ENCODE results near the gene LAMTOR4.
A peak's percentile ranks its signal among the peaks of the same experiment; 100 is the strongest.

LAMTOR4 gene

GRCh38 chr7:100157334-100158228, 8.9 kb downstream of the LAMTOR4 start:
- H3K9me3 ChIP-seq (ENCODE audit: control insufficient read depth, low read depth, low read length) = no peaks in the 10 kb centered on the region
- peak overlapping the region; percentile 69 for H3K9ac ChIP-seq (ENCODE audit: low read length)
- H3K4me1 ChIP-seq (ENCODE audit: control insufficient read depth, low read depth, low read length) = peaks cover 4% of the 10 kb centered on the region
- peaks cover 24% of the 10 kb centered on the region for H3K36me3 ChIP-seq (ENCODE audit: control insufficient read depth, low read depth, low read length)
- H3K27ac ChIP-seq (ENCODE audit: low read length) = no peak overlapping the region
- H3K27me3 ChIP-seq (ENCODE audit: control insufficient read depth, insufficient read depth, low read length) = no peaks in the 10 kb centered on the region
- H3K4me3 ChIP-seq (ENCODE audit: low read length) = peak overlapping the region; percentile 82

DNA sequence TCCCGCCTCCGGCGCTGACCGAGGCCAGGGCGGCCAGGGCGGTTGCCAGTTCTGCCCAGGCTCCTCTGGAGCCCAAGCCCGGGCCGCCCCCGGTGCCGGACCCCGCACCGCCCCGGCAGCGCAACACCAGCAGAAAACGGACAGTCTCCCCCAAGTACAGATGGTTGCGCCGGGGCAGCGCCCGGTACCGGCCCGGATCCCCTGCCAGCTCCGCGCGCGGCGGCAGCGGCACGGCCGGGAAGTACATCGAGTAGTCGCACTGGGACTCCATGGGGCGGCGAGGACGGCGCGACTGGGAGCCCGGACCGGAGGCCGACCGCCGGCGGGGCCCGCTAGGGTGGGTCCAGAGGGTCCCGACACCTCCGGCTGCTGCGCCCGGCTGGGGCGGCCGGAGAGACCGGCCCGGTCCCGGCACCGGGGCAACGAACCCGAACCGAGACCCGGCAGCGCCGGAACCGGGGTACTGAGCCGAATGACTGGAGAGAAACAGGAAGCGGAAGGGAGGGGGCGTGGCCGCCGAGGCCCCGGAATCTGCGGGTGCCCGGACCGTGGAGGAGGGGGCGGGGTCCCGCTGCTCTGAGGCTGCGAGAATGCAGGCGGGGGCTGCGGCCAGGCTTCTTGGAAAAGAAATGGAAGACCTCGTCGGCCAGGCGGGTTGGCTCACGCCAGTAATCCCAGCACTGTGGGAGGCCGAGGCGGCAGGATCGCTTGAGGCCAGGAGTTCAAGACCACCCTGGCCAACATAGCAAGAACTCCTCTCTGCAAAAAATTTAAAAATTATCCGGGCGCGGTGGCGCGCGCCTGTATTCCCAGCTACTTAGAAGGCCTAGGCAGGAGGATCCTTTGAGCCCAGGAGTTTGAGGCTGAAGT, 9.7 kb downstream of the LAMTOR4 start, which contains the start of gene TRAPPC14:
Gene TRAPPC14, minus strand, starts transcription at position 495 of the 870 bp plus-strand sequence. Its CDS starts 224 bp downstream, at position 271.
- H3K4me3 ChIP-seq (ENCODE audit: low read length) = peak within 1 kb of the TSS; percentile 82
- H3K4me1 ChIP-seq (ENCODE audit: control insufficient read depth, low read depth, low read length) = peaks cover 4% of the 10 kb centered on the region
- no peaks in the 10 kb centered on the region for H3K27me3 ChIP-seq (ENCODE audit: control insufficient read depth, insufficient read depth, low read length)
- peak within 1 kb of the TSS; percentile 69 for H3K9ac ChIP-seq (ENCODE audit: low read length)
- no peaks in the 10 kb centered on the region for H3K9me3 ChIP-seq (ENCODE audit: control insufficient read depth, low read depth, low read length)
- peaks cover 24% of the 10 kb centered on the region for H3K36me3 ChIP-seq (ENCODE audit: control insufficient read depth, low read depth, low read length)
- no peak within 1 kb of the TSS for H3K27ac ChIP-seq (ENCODE audit: low read length)

DNA sequence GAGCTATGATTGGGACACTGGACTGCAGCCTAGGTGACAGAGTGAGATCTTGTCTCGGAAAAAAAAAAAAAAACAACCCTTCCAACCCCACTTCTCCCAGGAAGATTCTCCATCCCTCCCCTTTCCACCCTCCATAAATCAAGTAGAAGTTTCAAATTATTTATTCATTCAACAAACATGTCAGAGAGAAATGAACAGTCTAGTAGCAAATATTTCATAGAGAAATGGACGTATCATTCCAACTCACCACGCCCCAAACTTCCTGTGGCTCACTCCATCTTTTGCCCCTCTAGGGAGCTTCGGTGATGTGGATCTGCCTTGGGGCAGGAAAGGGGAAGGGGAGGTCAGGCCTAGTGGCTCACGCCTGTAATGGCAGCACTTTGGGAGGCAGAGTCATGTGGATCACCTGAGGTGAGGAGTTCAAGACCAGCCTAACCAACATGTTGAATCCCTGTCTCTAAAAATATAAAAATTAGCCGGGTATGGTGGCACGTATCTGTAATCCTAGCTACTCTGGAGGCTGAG, 10.4 kb downstream of the LAMTOR4 start:
- Histone ChIP-seq H3K36me3 (ENCODE audit: control insufficient read depth, low read depth, low read length) (peaks cover 17% of the 10 kb centered on the region), H3K27ac (ENCODE audit: low read length) (no peak overlapping the region), H3K9me3 (ENCODE audit: control insufficient read depth, low read depth, low read length) (no peaks in the 10 kb centered on the region), H3K27me3 (ENCODE audit: control insufficient read depth, insufficient read depth, low read length) (no peaks in the 10 kb centered on the region), H3K4me3 (ENCODE audit: low read length) (peak overlapping the region; percentile 82), H3K9ac (ENCODE audit: low read length) (peak overlapping the region; percentile 69), H3K4me1 (ENCODE audit: control insufficient read depth, low read depth, low read length) (peaks cover 4% of the 10 kb centered on the region)

DNA sequence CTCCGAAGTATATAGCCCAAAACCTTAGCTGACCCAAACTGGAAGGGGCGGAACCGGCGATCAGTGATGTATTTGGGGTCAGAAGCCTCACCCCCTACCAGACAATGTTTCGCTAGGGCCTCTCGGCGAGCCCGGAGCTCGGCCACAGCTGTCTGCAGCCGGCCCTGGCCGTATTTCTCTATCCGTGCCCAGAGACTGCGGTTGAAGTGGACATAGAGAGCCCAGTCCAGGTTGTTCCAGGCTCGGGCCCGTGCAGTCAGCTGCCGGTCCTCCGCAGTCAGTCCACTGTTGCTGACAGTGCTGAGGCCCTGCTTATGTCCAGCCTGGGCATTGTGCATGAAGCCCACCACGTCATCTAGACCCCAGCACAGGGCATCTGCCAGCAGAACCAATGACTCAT, 11.3 kb downstream of the LAMTOR4 start:
- H3K4me1 ChIP-seq (ENCODE audit: control insufficient read depth, low read depth, low read length) = peaks cover 4% of the 10 kb centered on the region
- peaks cover 14% of the 10 kb centered on the region for H3K36me3 ChIP-seq (ENCODE audit: control insufficient read depth, low read depth, low read length)
- no peak overlapping the region for H3K27ac ChIP-seq (ENCODE audit: low read length)
- H3K4me3 ChIP-seq (ENCODE audit: low read length) = no peak overlapping the region
- no peak overlapping the region for H3K9ac ChIP-seq (ENCODE audit: low read length)
- H3K9me3 ChIP-seq (ENCODE audit: control insufficient read depth, low read depth, low read length) = no peaks in the 10 kb centered on the region
- H3K27me3 ChIP-seq (ENCODE audit: control insufficient read depth, insufficient read depth, low read length) = no peaks in the 10 kb centered on the region

- H3K9me3 ChIP-seq (ENCODE audit: control insufficient read depth, low read depth, low read length) = no peaks in the 10 kb centered on the region
- no peak overlapping the region for H3K4me3 ChIP-seq (ENCODE audit: low read length)
- H3K27ac ChIP-seq (ENCODE audit: low read length) = no peak overlapping the region
- H3K27me3 ChIP-seq (ENCODE audit: control insufficient read depth, insufficient read depth, low read length) = peaks cover 17% of the 10 kb centered on the region
- H3K9ac ChIP-seq (ENCODE audit: low read length) = no peak overlapping the region
- H3K4me1 ChIP-seq (ENCODE audit: control insufficient read depth, low read depth, low read length) = peaks cover 9% of the 10 kb centered on the region
- no peaks in the 10 kb centered on the region for H3K36me3 ChIP-seq (ENCODE audit: control insufficient read depth, low read depth, low read length)
These were observed 14.4 kb downstream of the LAMTOR4 start for GRCh38 chr7:100163006-100163531.

DNA sequence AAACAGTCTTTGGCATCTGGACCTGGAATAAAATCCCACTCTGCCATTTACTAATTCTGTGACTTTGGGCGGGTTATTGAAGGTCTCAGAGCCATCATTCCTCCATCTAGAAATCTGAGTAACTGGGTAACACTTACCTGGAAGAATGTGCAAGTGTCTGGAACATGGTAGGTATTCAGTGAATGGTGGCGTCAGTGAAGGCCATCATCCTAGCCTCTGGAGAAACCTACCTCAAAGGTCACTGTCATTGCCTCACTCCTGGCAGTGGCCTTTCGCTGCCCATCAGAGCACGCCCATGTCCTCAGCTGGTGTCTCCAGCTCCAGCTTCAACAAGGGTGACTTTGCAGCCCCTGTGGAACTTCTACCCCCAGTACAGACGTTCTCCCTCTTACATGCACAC, 15.2 kb downstream of the LAMTOR4 start:
- Histone ChIP-seq H3K4me3 (ENCODE audit: low read length) (no peak overlapping the region), H3K27ac (ENCODE audit: low read length) (no peak overlapping the region), H3K36me3 (ENCODE audit: control insufficient read depth, low read depth, low read length) (no peaks in the 10 kb centered on the region), H3K9ac (ENCODE audit: low read length) (no peak overlapping the region), H3K4me1 (ENCODE audit: control insufficient read depth, low read depth, low read length) (peaks cover 11% of the 10 kb centered on the region), H3K27me3 (ENCODE audit: control insufficient read depth, insufficient read depth, low read length) (peaks cover 19% of the 10 kb centered on the region), H3K9me3 (ENCODE audit: control insufficient read depth, low read depth, low read length) (no peaks in the 10 kb centered on the region)

GRCh38 chr7:100166317-100166940, 17.7 kb downstream of the LAMTOR4 start:
- Histone ChIP-seq H3K36me3 (ENCODE audit: control insufficient read depth, low read depth, low read length) (no peaks in the 10 kb centered on the region), H3K27ac (ENCODE audit: low read length) (no peak overlapping the region), H3K9ac (ENCODE audit: low read length) (no peak overlapping the region), H3K27me3 (ENCODE audit: control insufficient read depth, insufficient read depth, low read length) (peaks cover 19% of the 10 kb centered on the region), H3K4me3 (ENCODE audit: low read length) (no peak overlapping the region), H3K4me1 (ENCODE audit: control insufficient read depth, low read depth, low read length) (peaks cover 26% of the 10 kb centered on the region), H3K9me3 (ENCODE audit: control insufficient read depth, low read depth, low read length) (no peaks in the 10 kb centered on the region)

- H3K9ac ChIP-seq (ENCODE audit: low read length) = peak overlapping the region; percentile 42
- peaks cover 29% of the 10 kb centered on the region for H3K4me1 ChIP-seq (ENCODE audit: control insufficient read depth, low read depth, low read length)
- H3K27me3 ChIP-seq (ENCODE audit: control insufficient read depth, insufficient read depth, low read length) = peaks cover 19% of the 10 kb centered on the region
- H3K27ac ChIP-seq (ENCODE audit: low read length) = no peak overlapping the region
- no peaks in the 10 kb centered on the region for H3K36me3 ChIP-seq (ENCODE audit: control insufficient read depth, low read depth, low read length)
- no peaks in the 10 kb centered on the region for H3K9me3 ChIP-seq (ENCODE audit: control insufficient read depth, low read depth, low read length)
- H3K4me3 ChIP-seq (ENCODE audit: low read length) = peak overlapping the region; percentile 81
These were observed 18.5 kb downstream of the LAMTOR4 start for GRCh38 chr7:100166970-100167911.

GRCh38 chr7:100167912-100168323, 19.2 kb downstream of the LAMTOR4 start:
- no peaks in the 10 kb centered on the region for H3K9me3 ChIP-seq (ENCODE audit: control insufficient read depth, low read depth, low read length)
- H3K27me3 ChIP-seq (ENCODE audit: control insufficient read depth, insufficient read depth, low read length) = peaks cover 19% of the 10 kb centered on the region
- H3K4me3 ChIP-seq (ENCODE audit: low read length) = peak overlapping the region; percentile 81
- H3K36me3 ChIP-seq (ENCODE audit: control insufficient read depth, low read depth, low read length) = no peaks in the 10 kb centered on the region
- H3K9ac ChIP-seq (ENCODE audit: low read length) = peak overlapping the region; percentile 42
- no peak overlapping the region for H3K27ac ChIP-seq (ENCODE audit: low read length)
- peaks cover 29% of the 10 kb centered on the region for H3K4me1 ChIP-seq (ENCODE audit: control insufficient read depth, low read depth, low read length)

DNA sequence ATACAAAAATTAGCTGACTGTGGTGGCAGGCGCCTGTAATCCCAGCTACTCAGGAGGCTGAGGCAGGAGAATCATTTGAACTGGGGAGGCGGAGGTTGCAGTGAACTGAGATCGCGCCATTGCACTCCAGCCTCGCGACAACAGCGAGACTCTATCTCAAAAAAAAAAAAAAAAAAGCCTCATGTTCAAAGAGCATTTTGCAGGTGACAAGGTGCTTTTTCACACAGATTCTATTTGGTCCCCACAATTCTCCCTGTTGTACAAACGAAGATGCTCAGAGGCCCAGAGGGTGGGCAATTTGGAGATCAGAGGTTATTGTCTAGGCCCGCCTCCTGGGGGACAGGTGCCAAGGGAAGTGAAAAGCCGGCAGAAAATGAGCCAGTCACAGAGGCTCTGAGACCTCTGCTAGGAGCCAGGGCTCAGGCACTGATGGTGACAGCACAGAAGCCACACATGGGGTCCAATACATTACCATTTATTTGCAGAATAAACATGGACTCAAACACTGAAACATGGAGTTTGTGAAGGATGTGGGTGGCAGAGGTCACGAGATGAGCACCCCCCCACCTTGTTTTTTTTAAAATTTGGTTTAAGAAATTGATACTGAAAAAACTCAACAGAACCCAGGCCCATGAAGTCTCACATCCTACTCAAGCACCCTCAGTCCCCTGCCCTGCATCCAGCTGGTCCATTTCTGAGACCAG, 20.6 kb downstream of the LAMTOR4 start:
- Histone ChIP-seq H3K27me3 (ENCODE audit: control insufficient read depth, insufficient read depth, low read length) (peaks cover 19% of the 10 kb centered on the region), H3K4me3 (ENCODE audit: low read length) (peak overlapping the region; percentile 81), H3K36me3 (ENCODE audit: control insufficient read depth, low read depth, low read length) (no peaks in the 10 kb centered on the region), H3K4me1 (ENCODE audit: control insufficient read depth, low read depth, low read length) (peaks cover 29% of the 10 kb centered on the region), H3K27ac (ENCODE audit: low read length) (no peak overlapping the region), H3K9ac (ENCODE audit: low read length) (no peak overlapping the region), H3K9me3 (ENCODE audit: control insufficient read depth, low read depth, low read length) (no peaks in the 10 kb centered on the region)

Data from iPS-18a (cell line).